GM12878 (cell line): ENCODE data around the gene ZNF493. TPM values are rescaled to one million over a fixed set of nuclear protein-coding genes. Genes with fewer than 3 reads are reported as not detected.

Experiments
- ATAC-seq: fragments of 200-7000 bp; cut with Tn5 transposase; 3 replicates; pipeline ENCODE4 v1.9.1; 2020; ENCODE audit warnings: mild to moderate bottlenecking, moderate library complexity
- BruUV-seq: library from RNA; stranded (reverse); fragments of 400-500 nt; replicated peaks from 2 replicates; lab custom pipeline; 2021; lab: Mats Ljungman, UMichigan
- CTCF ChIA-PET: fragments of 300-600 bp; sonication (Branson Sonifier 250); formaldehyde crosslinking; extraction: SDS; loops from one replicate; lab custom pipeline; 2021; ENCODE audit warnings: inconsistent platforms; lab: Yijun Ruan, JAX
- POLR2A ChIA-PET: fragments of 350-600 bp; formaldehyde crosslinking; extraction: SDS; loops from one replicate; lab custom pipeline; 2021; ENCODE audit warnings: inconsistent platforms; lab: Charles Lee
- RAD21 ChIA-PET: fragments of 300-600 bp; sonication (Branson Sonifier 250); formaldehyde crosslinking; loops from one replicate; lab custom pipeline; 2023; ENCODE audit warnings: antibody characterized with exemption; ENCODE audit not compliant: unreplicated experiment; lab: Charles Lee
- SMC1A ChIA-PET: fragments of 300-600 bp; sonication (Branson Sonifier 250); formaldehyde crosslinking; loops from one replicate; lab custom pipeline; 2023; ENCODE audit not compliant: unreplicated experiment, uncharacterized antibody; lab: Charles Lee
- DNase-seq: peaks from one replicate; pipeline ENCODE4 v3.0.0-alpha.2; 2011; ENCODE audit warnings: low read depth, low spot score
- FAIRE-seq: peaks from 3 replicates; lab custom pipeline; 2011; peaks lifted over from hg19 to GRCh38; lab: Jason Lieb, UNC
- H2AFZ ChIP-seq: 2 replicates; pipeline ENCODE4 v1.6.0; 2011; ENCODE audit warnings: low read depth, low read length, control low read depth; ENCODE audit not compliant: control insufficient read depth
- H3K27ac ChIP-seq: 2 replicates; pipeline ENCODE4 v1.5.1; 2011; ENCODE audit warnings: control low read depth; ENCODE audit not compliant: control insufficient read depth, insufficient read depth
- H3K27me3 ChIP-seq, 2 experiments: replicated peaks in 1 of 2; 2 replicates each; pipeline versions ENCODE4 v1.6.0 to v1.6.1; 2011; ENCODE audit warnings: low read length in 1 of 2; ENCODE audit not compliant: control insufficient read depth in 2 of 2, insufficient read depth in 2 of 2
- H3K36me3 ChIP-seq, 2 experiments: 2 replicates each; pipeline ENCODE4 v1.5.1; 2011; ENCODE audit warnings: low read length in 1 of 2; ENCODE audit not compliant: control insufficient read depth in 2 of 2, insufficient read depth in 2 of 2
- H3K4me1 ChIP-seq: 2 replicates; pipeline ENCODE4 v1.6.1; 2011; ENCODE audit warnings: mild to moderate bottlenecking, low read length, moderate library complexity, mixed read lengths; ENCODE audit not compliant: control insufficient read depth, insufficient read depth
- H3K4me2 ChIP-seq: 2 replicates; pipeline ENCODE4 v1.6.0; 2011; ENCODE audit warnings: control low read depth; ENCODE audit not compliant: control insufficient read depth, insufficient read depth
- H3K4me3 ChIP-seq: fragments of 200-600 bp; sonication (generic); 2 replicates; pipeline ENCODE4 v1.5.1; 2016
- H3K79me2 ChIP-seq: 2 replicates; pipeline ENCODE4 v1.6.0; 2011; ENCODE audit warnings: low read length; ENCODE audit not compliant: control insufficient read depth, insufficient read depth
- H3K9ac ChIP-seq: 2 replicates; pipeline ENCODE4 v1.8.0; 2011; ENCODE audit warnings: low read length, control low read depth, mixed read lengths; ENCODE audit not compliant: control insufficient read depth, insufficient read depth
- H3K9me3 ChIP-seq: replicated peaks from 3 replicates; pipeline ENCODE4 v1.5.1; 2011; ENCODE audit warnings: mild to moderate bottlenecking, low read length; ENCODE audit not compliant: control insufficient read depth, insufficient read depth
- H4K20me1 ChIP-seq: 2 replicates; pipeline ENCODE4 v1.6.0; 2011; ENCODE audit not compliant: control insufficient read depth, insufficient read depth
- BCL3 ChIP-seq: IDR thresholded peaks from 2 replicates; pipeline ENCODE4 v1.6.1; 2011; ENCODE audit warnings: borderline replicate concordance, low read depth, mild to moderate bottlenecking, moderate library complexity, low read length; ENCODE audit not compliant: insufficient read depth, poor library complexity, severe bottlenecking
- BHLHE40 ChIP-seq, 2 experiments: fragments of 450-650 bp in 1 of 2; IDR thresholded peaks; 2 replicates each; pipeline ENCODE4 v1.6.1; 2011 to 2017; ENCODE audit warnings: low read depth in 2 of 2, borderline replicate concordance in 1 of 2, improper control_type of control experiment in 1 of 2, low read length in 1 of 2, mild to moderate bottlenecking in 1 of 2
- E4F1 ChIP-seq: fragments of 450-650 bp; IDR thresholded peaks from 2 replicates; pipeline ENCODE4 v1.6.1; 2018; ENCODE audit warnings: borderline replicate concordance, mild to moderate bottlenecking; ENCODE audit not compliant: partially characterized antibody
- MYC ChIP-seq: IDR thresholded peaks from 2 replicates; pipeline ENCODE4 v1.6.1; 2011; ENCODE audit warnings: mild to moderate bottlenecking, low read length, moderate library complexity, inconsistent platforms; ENCODE audit not compliant: insufficient read depth, insufficient replicate concordance, insufficient read length, severe bottlenecking
- NBN ChIP-seq: fragments of 450-650 bp; IDR thresholded peaks from 2 replicates; pipeline ENCODE4 v1.6.1; 2016
- NKRF ChIP-seq: fragments of 450-650 bp; conservative IDR thresholded peaks from 2 replicates; pipeline ENCODE4 v1.6.1; 2017; ENCODE audit warnings: mild to moderate bottlenecking, moderate library complexity
- RAD51 ChIP-seq: fragments of 450-650 bp; IDR thresholded peaks from 2 replicates; pipeline ENCODE4 v1.6.1; 2016; ENCODE audit warnings: moderate library complexity, mild to moderate bottlenecking, inconsistent platforms
- RUNX3 ChIP-seq: IDR thresholded peaks from 2 replicates; pipeline ENCODE4 v1.6.1; 2012; ENCODE audit warnings: low read length, inconsistent platforms
- USF1 ChIP-seq: IDR thresholded peaks from 2 replicates; pipeline ENCODE4 v1.6.1; 2011; ENCODE audit warnings: borderline replicate concordance, low read depth, mild to moderate bottlenecking, moderate library complexity, mixed read lengths, low read length; ENCODE audit not compliant: insufficient read depth; ENCODE audit errors: extremely low read length
- USF2 ChIP-seq: IDR thresholded peaks from 2 replicates; pipeline ENCODE4 v1.6.1; 2011; ENCODE audit warnings: low read depth, low read length, improper control_type of control experiment, borderline replicate concordance
- ZBTB4 ChIP-seq: fragments of 450-650 bp; formaldehyde crosslinking; IDR thresholded peaks from 2 replicates; pipeline ENCODE4 v1.4.0; 2022; ENCODE audit warnings: mild to moderate bottlenecking, moderate library complexity
- WGBS: methylation state at CpG from one replicate; pipeline ENCODE4 v1.1.6; 2016; ENCODE audit warnings: low lambda C conversion rate; ENCODE audit not compliant: insufficient replicate concordance, insufficient coverage; ENCODE audit errors: missing lambda C conversion rate; 5-methylcytosine and 5-hydroxymethylcytosine counted together
- in situ Hi-C: fragments of 300-500 bp; cut with MboI; formaldehyde crosslinking; loops from 9 replicates; pipeline ENCODE4 v1.14.3; 2018; ENCODE audit warnings: mixed read lengths
- intact Hi-C: fragments of 100-400 bp; cut with micrococcal nuclease; formaldehyde crosslinking; loops from one replicate; pipeline ENCODE4 v1.14.2; 2022; ENCODE audit not compliant: unreplicated experiment
- polyA plus RNA-seq, 11 experiments: library from polyadenylated mRNA; depleted of rRNA in 4 of 11; unstranded in 6 of 11; stranded (reverse) in 5 of 11; fragments of >200 nt; fragmentation: Nextera tagmentation in 4 of 11; fragmentation: Illumina TruSeq in 1 of 11; extraction: Ambion mirVana in 4 of 11; extraction: Trizol in 1 of 11; gene quantifications; 1 replicate in 1 of 11; 2 replicates in 10 of 11; pipeline versions ENCODE4 v1.2.1 to v1.2.3, GENCODE V29; 2011 to 2016; ENCODE audit warnings: inconsistent platforms in 2 of 11, missing spikeins in 2 of 11, low read depth in 1 of 11
- total RNA-seq, 4 experiments: library from RNA; depleted of rRNA in 3 of 4; stranded (reverse); fragments of >200 nt in 3 of 4; fragmentation: Illumina TruSeq in 1 of 4; extraction: Trizol in 1 of 4; gene quantifications; 2 replicates each; pipeline versions ENCODE4 v1.2.1 to v1.2.3, GENCODE V29; 2013 to 2021

ZNF493 gene
- total and polyA plus RNA-seq, 10 of the 15 experiments (the other 5 are each of a cell fraction or from before 2014, with no cell fraction given) = 2.9 to 17.6 (median 8.3) TPM

GRCh38 chr19:21440321-21440720 is 43.4 kb downstream of the ZNF493 start:
- H3K36me3 ChIP-seq = no peaks in the 10 kb centered on the region
- H3K4me1 ChIP-seq = no peaks in the 10 kb centered on the region
- 52% methylated on average over 15 of the region's 16 CpGs for WGBS
- ATAC-seq (no peak), FAIRE-seq (no peak), DNase-seq (no peak)
- BruUV-seq = no TSS peak
- H3K27ac ChIP-seq = no peak overlapping the region
- H3K9me3 ChIP-seq = no peaks in the 10 kb centered on the region; the same call in 2 of the 3 replicates
- no peaks in the 10 kb centered on the region for H3K27me3 ChIP-seq
- no peak overlapping the region for H2AFZ ChIP-seq
- in situ Hi-C loops = no loop called here
- ChIA-PET CTCF (no interaction called here), RAD21 (no interaction called here)
- intact Hi-C loops = no loop called here
- H3K9ac ChIP-seq = no peak overlapping the region
- H4K20me1 ChIP-seq = no peaks in the 10 kb centered on the region
- TF ChIP-seq USF2 (no peak), BCL3 (no peak), USF1 (no peak), NKRF (no peak), NBN (no peak), BHLHE40 (IDR thresholded peaks at IDR 0.05; ENCODE audit: borderline replicate concordance in 1 of 2, low read depth in 2 of 2, low read length in 1 of 2) (no peak), RAD51 (no peak), MYC (no peak), RUNX3 (no peak), E4F1 (no peak), ZBTB4 (CRISPR knock-in tag) (no peak)
- TF ChIP-seq, all 136 proteins: peak for 0
- POLR2A ChIA-PET = no interaction called here
- Histone ChIP-seq H3K4me2 (no peak overlapping the region), H3K79me2 (no peaks in the 10 kb centered on the region), H3K4me3 (no peak overlapping the region)
- SMC1A ChIA-PET = no interaction called here
